GM23338 (cell line): Measurements from ENCODE around the gene CPXM1. TPM values are rescaled to one million over a fixed set of nuclear protein-coding genes. Genes with fewer than 3 reads are reported as not detected.

ENCODE experiments used
- ATAC-seq: fragments of 200-7000 bp; cut with Tn5 transposase; 3 replicates; pipeline ENCODE4 v1.9.1; 2020
- DNase-seq: peaks from one replicate; pipeline ENCODE4 v3.0.0-alpha.2; 2015; ENCODE audit warnings: low spot score
- H2AFZ ChIP-seq: fragments of 200-600 bp; sonication (generic); 2 replicates; pipeline ENCODE4 v1.8.0; 2016; ENCODE audit warnings: antibody characterized with exemption, mild to moderate bottlenecking, moderate library complexity
- H3F3A ChIP-seq: fragments of 200-600 bp; sonication (generic); replicated peaks from 2 replicates; pipeline ENCODE4 v1.8.0; 2017; ENCODE audit warnings: antibody characterized with exemption, mixed run types, low read depth
- H3K27ac ChIP-seq: fragments of 200-600 bp; sonication (generic); 2 replicates; pipeline ENCODE4 v1.6.1; 2016; ENCODE audit warnings: low read depth
- H3K27me3 ChIP-seq: fragments of 200-600 bp; sonication (generic); 2 replicates; pipeline ENCODE4 v1.8.0; 2016; ENCODE audit warnings: mild to moderate bottlenecking, mixed run types, moderate library complexity; ENCODE audit not compliant: insufficient read depth
- H3K36me3 ChIP-seq: fragments of 200-600 bp; sonication (generic); 2 replicates; pipeline ENCODE4 v1.8.0; 2016; ENCODE audit warnings: mild to moderate bottlenecking; ENCODE audit not compliant: insufficient read depth
- H3K4me1 ChIP-seq: fragments of 200-600 bp; sonication (generic); 2 replicates; pipeline ENCODE4 v1.8.0; 2016; ENCODE audit warnings: mild to moderate bottlenecking, moderate library complexity; ENCODE audit not compliant: insufficient read depth
- H3K4me2 ChIP-seq: fragments of 200-600 bp; sonication (generic); 2 replicates; pipeline ENCODE4 v1.7.1; 2017; ENCODE audit warnings: mixed run types
- H3K4me3 ChIP-seq: fragments of 200-600 bp; sonication (generic); 2 replicates; pipeline ENCODE4 v1.6.1; 2016; ENCODE audit warnings: mixed run types
- H3K79me2 ChIP-seq: fragments of 200-600 bp; sonication (generic); replicated peaks from 2 replicates; pipeline ENCODE4 v1.8.0; 2017; ENCODE audit warnings: mild to moderate bottlenecking; ENCODE audit not compliant: insufficient read depth
- H3K9me2 ChIP-seq: fragments of 200-600 bp; sonication (generic); 2 replicates; pipeline ENCODE4 v1.8.0; 2017; ENCODE audit not compliant: insufficient read depth
- H4K20me1 ChIP-seq: fragments of 200-600 bp; sonication (generic); replicated peaks from 2 replicates; pipeline ENCODE4 v1.8.0; 2017; ENCODE audit warnings: mild to moderate bottlenecking; ENCODE audit not compliant: insufficient read depth
- H3K27ac Mint-ChIP-seq: 2 replicates; pipeline ENCODE4 v1.8.0; 2020; ENCODE audit warnings: inconsistent platforms, mild to moderate bottlenecking, moderate library complexity, mixed read lengths
- H3K27me3 Mint-ChIP-seq: 3 replicates; pipeline ENCODE4 v1.8.0; 2022; ENCODE audit warnings: low read depth, mild to moderate bottlenecking, moderate library complexity, mixed read lengths, inconsistent platforms; ENCODE audit not compliant: insufficient read depth, poor library complexity
- H3K36me3 Mint-ChIP-seq: 3 replicates; pipeline ENCODE4 v1.8.0; 2021; ENCODE audit warnings: low read depth, mild to moderate bottlenecking, inconsistent platforms, moderate library complexity, mixed read lengths
- H3K4me1 Mint-ChIP-seq: 3 replicates; pipeline ENCODE4 v1.8.0; 2020; ENCODE audit warnings: mild to moderate bottlenecking, inconsistent platforms, mixed read lengths
- H3K4me3 Mint-ChIP-seq: 3 replicates; pipeline ENCODE4 v1.8.0; 2021; ENCODE audit warnings: moderate library complexity, mild to moderate bottlenecking, inconsistent platforms, mixed read lengths
- H3K9me3 Mint-ChIP-seq: 3 replicates; pipeline ENCODE4 v1.8.0; 2020; ENCODE audit warnings: moderate library complexity, mild to moderate bottlenecking, inconsistent platforms, mixed read lengths
- CREB1 ChIP-seq: fragments of 250-450 bp; sonication (Bioruptor Pico); IDR thresholded peaks from 2 replicates; pipeline ENCODE4 v1.5.0; 2020; ENCODE audit warnings: low read depth, mild to moderate bottlenecking, moderate library complexity
- ETS1 ChIP-seq: IDR thresholded peaks from 2 replicates; pipeline ENCODE4 v1.6.1; 2016; ENCODE audit warnings: antibody characterized with exemption
- EZH2 ChIP-seq: fragments of 200-600 bp; sonication (generic); IDR thresholded peaks from one replicate; pipeline ENCODE4 v1.8.0; 2017; ENCODE audit warnings: antibody characterized with exemption, mild to moderate bottlenecking, low read depth; ENCODE audit not compliant: unreplicated experiment
- JUNB ChIP-seq: IDR thresholded peaks from one replicate; pipeline ENCODE4 v1.6.1; 2016; ENCODE audit warnings: antibody characterized with exemption; ENCODE audit not compliant: unreplicated experiment
- NANOG ChIP-seq: IDR thresholded peaks from 2 replicates; pipeline ENCODE4 v1.6.1; 2016; ENCODE audit warnings: antibody characterized with exemption, borderline replicate concordance
- POLR2AphosphoS5 ChIP-seq: IDR thresholded peaks from 2 replicates; pipeline ENCODE4 v1.6.1; 2016; ENCODE audit warnings: antibody characterized with exemption, low read depth
- REST ChIP-seq: IDR thresholded peaks from one replicate; pipeline ENCODE4 v1.6.1; 2018; ENCODE audit warnings: antibody characterized with exemption; ENCODE audit not compliant: unreplicated experiment
- STAT1 ChIP-seq: IDR thresholded peaks from one replicate; pipeline ENCODE4 v1.6.1; 2016; ENCODE audit warnings: antibody characterized with exemption; ENCODE audit not compliant: unreplicated experiment
- ZNF114 ChIP-seq: fragments of 250-450 bp; sonication (Bioruptor Pico); IDR thresholded peaks from 2 replicates; pipeline ENCODE4 v1.5.0; 2020; ENCODE audit warnings: mild to moderate bottlenecking, moderate library complexity
- ZNF462 ChIP-seq: fragments of 250-450 bp; sonication (Bioruptor Pico); IDR thresholded peaks from 2 replicates; pipeline ENCODE4 v1.5.0; 2020; ENCODE audit warnings: mild to moderate bottlenecking, moderate library complexity
- polyA plus RNA-seq: library from polyadenylated mRNA; unstranded; fragments of >200 nt; fragmentation: Nextera tagmentation; extraction: Ambion mirVana; gene quantifications from 2 replicates; pipeline ENCODE4 v1.2.1, GENCODE V29; 2016
- total RNA-seq: library from RNA; depleted of rRNA; stranded (reverse); fragments of >200 nt; shearing (Covaris generic); gene quantifications from 2 replicates; pipeline ENCODE4 v1.2.3, GENCODE V29; 2014

CPXM1 gene
- total and polyA plus RNA-seq, 2 experiments from 2014 or later, result 17.0 to 29.3 TPM

- H3K4me3 Mint-ChIP-seq, result no peak overlapping the region
- H3K27me3 Mint-ChIP-seq, result peaks cover 84% of the 10 kb centered on the region
- no peak for DNase-seq
- H3K4me3 ChIP-seq, result no peak overlapping the region
- H3K79me2 ChIP-seq, result no peaks in the 10 kb centered on the region
- H2AFZ ChIP-seq, result no peak overlapping the region
- peaks cover 20% of the 10 kb centered on the region for H3K4me1 ChIP-seq
- peaks cover 99% of the 10 kb centered on the region for H3K27me3 ChIP-seq
- no peak overlapping the region for H3K27ac Mint-ChIP-seq
- peaks cover 3% of the 10 kb centered on the region; the same call in 1 of the 2 replicates for H4K20me1 ChIP-seq
- H3F3A ChIP-seq, result no peaks in the 10 kb centered on the region
- no peaks in the 10 kb centered on the region for H3K9me2 ChIP-seq
- TF ChIP-seq ZNF114 (CRISPR knock-in tag) (no peak), REST (no peak), ZNF462 (no peak), JUNB (no peak), POLR2AphosphoS5 (no peak), NANOG (no peak), EZH2 (no peak), STAT1 (no peak), ETS1 (no peak), CREB1 (CRISPR knock-in tag) (no peak)
- no peak overlapping the region for H3K27ac ChIP-seq
- no peaks in the 10 kb centered on the region for H3K36me3 ChIP-seq
- no peaks in the 10 kb centered on the region for H3K36me3 Mint-ChIP-seq
- peaks cover 15% of the 10 kb centered on the region for H3K4me1 Mint-ChIP-seq
- H3K9me3 Mint-ChIP-seq, result peaks cover under 1% of the 10 kb centered on the region; the same call in 2 of the 3 replicates
- no peak for ATAC-seq
- H3K4me2 ChIP-seq, result no peak overlapping the region
These were observed 6.6 kb upstream of the CPXM1 start for GRCh38 chr20:2807019-2807418.
